Endothelial cell of umbilical vein (primary cell): ENCODE data around the gene FYB1. TPM values are rescaled to one million over a fixed set of nuclear protein-coding genes. Genes with fewer than 3 reads are reported as not detected.

Experiments
- BruUV-seq: library from RNA; stranded (reverse); fragments of 400-500 nt; replicated peaks from 2 replicates; lab custom pipeline; 2021; lab: Mats Ljungman, UMichigan
- CTCF ChIA-PET: fragments of 300-600, 350-600 bp; sonication (Branson Sonifier 250); formaldehyde crosslinking; loops from one replicate; lab custom pipeline; 2021; ENCODE audit warnings: antibody characterized with exemption, inconsistent platforms; lab: Charles Lee
- POLR2A ChIA-PET: fragments of 300-600, 350-600 bp; sonication (Branson Sonifier 250); formaldehyde crosslinking; loops from one replicate; lab custom pipeline; 2021; ENCODE audit warnings: antibody characterized with exemption, inconsistent platforms; lab: Charles Lee
- DNase-seq: peaks from one replicate; pipeline ENCODE4 v3.0.0-alpha.2; 2011; ENCODE audit warnings: low read depth, low spot score
- FAIRE-seq: peaks from 2 replicates; lab custom pipeline; 2011; peaks lifted over from hg19 to GRCh38; lab: Jason Lieb, UNC
- H2AFZ ChIP-seq: 2 replicates; pipeline ENCODE4 v1.6.0; 2012; ENCODE audit warnings: low read depth, low read length, control low read depth, inconsistent platforms
- H3K27ac ChIP-seq: 2 replicates; pipeline ENCODE4 v1.5.1; 2011; ENCODE audit warnings: low read depth, mild to moderate bottlenecking, control low read depth, low read length, moderate library complexity; ENCODE audit not compliant: insufficient read depth
- H3K27me3 ChIP-seq, 2 experiments: 2 replicates each; pipeline versions ENCODE4 v1.6.0 to v1.6.1; 2011; ENCODE audit warnings: low read length in 2 of 2, mixed read lengths in 1 of 2; ENCODE audit not compliant: control insufficient read depth in 2 of 2, insufficient read depth in 2 of 2
- H3K36me3 ChIP-seq, 2 experiments: 2 replicates in 1 of 2; 3 replicates in 1 of 2; pipeline ENCODE4 v1.5.1; 2011; ENCODE audit warnings: low read length in 2 of 2, mild to moderate bottlenecking in 1 of 2, moderate library complexity in 1 of 2; ENCODE audit not compliant: control insufficient read depth in 2 of 2, insufficient read depth in 2 of 2; ENCODE audit errors: extremely low read depth in 1 of 2
- H3K4me1 ChIP-seq: 3 replicates; pipeline ENCODE4 v1.5.1; 2011; ENCODE audit warnings: mild to moderate bottlenecking, low read length; ENCODE audit not compliant: control insufficient read depth, insufficient read depth; ENCODE audit errors: extremely low read depth
- H3K4me2 ChIP-seq: 2 replicates; pipeline ENCODE4 v1.6.1; 2011; ENCODE audit warnings: low read length, control low read depth, mixed read lengths; ENCODE audit not compliant: insufficient read depth
- H3K4me3 ChIP-seq, 3 experiments: fragments of 200-600 bp in 1 of 3; sonication (generic), shearing (Covaris generic) in 1 of 3; replicated peaks in 1 of 3; 2 replicates each; pipeline ENCODE4 v1.5.1; 2011 to 2016; ENCODE audit warnings: control low read depth in 3 of 3, low read length in 3 of 3, mild to moderate bottlenecking in 2 of 3, inconsistent platforms in 1 of 3, low read depth in 1 of 3, moderate library complexity in 1 of 3; ENCODE audit not compliant: insufficient read depth in 1 of 3
- H3K79me2 ChIP-seq: 2 replicates; pipeline ENCODE4 v1.6.0; 2012; ENCODE audit warnings: low read length, inconsistent platforms; ENCODE audit not compliant: control insufficient read depth, insufficient read depth
- H3K9ac ChIP-seq: replicated peaks from 2 replicates; pipeline ENCODE3; 2011; ENCODE audit warnings: low read length, control low read depth; ENCODE audit not compliant: insufficient read depth; ENCODE audit errors: extremely low read depth
- H3K9me1 ChIP-seq: replicated peaks from 3 replicates; pipeline ENCODE4 v1.6.0; 2011; ENCODE audit warnings: mild to moderate bottlenecking, low read length; ENCODE audit not compliant: control insufficient read depth, insufficient read depth; ENCODE audit errors: extremely low read depth
- H3K9me3 ChIP-seq: replicated peaks from 2 replicates; pipeline ENCODE4 v1.5.1; 2012; ENCODE audit warnings: low read length, inconsistent platforms; ENCODE audit not compliant: control insufficient read depth, insufficient read depth
- H4K20me1 ChIP-seq: replicated peaks from 2 replicates; pipeline ENCODE3; 2011; ENCODE audit warnings: mild to moderate bottlenecking, low read length; ENCODE audit not compliant: control insufficient read depth, insufficient read depth; ENCODE audit errors: extremely low read depth
- EZH2 ChIP-seq: IDR thresholded peaks from 2 replicates; pipeline ENCODE4 v1.6.1; 2012; ENCODE audit warnings: borderline replicate concordance, low read depth, mild to moderate bottlenecking, moderate library complexity, low read length, inconsistent platforms; ENCODE audit not compliant: severe bottlenecking
- FOS ChIP-seq: IDR thresholded peaks from 2 replicates; pipeline ENCODE4 v1.6.1; 2011; ENCODE audit warnings: mild to moderate bottlenecking, low read length, moderate library complexity, borderline replicate concordance; ENCODE audit not compliant: insufficient read depth
- GATA2 ChIP-seq: IDR thresholded peaks from 2 replicates; pipeline ENCODE4 v1.7.0; 2011; ENCODE audit warnings: low read depth, mild to moderate bottlenecking, moderate library complexity, mixed read lengths, low read length; ENCODE audit not compliant: insufficient read length, insufficient read depth
- JUN ChIP-seq: IDR thresholded peaks from 2 replicates; pipeline ENCODE4 v1.6.1; 2011; ENCODE audit warnings: borderline replicate concordance, low read depth; ENCODE audit not compliant: insufficient read length, insufficient read depth
- MYC ChIP-seq: IDR thresholded peaks from one replicate; pipeline ENCODE4 v1.6.1; 2011; ENCODE audit warnings: mild to moderate bottlenecking, low read depth, low read length
- POLR2A ChIP-seq: IDR thresholded peaks from 2 replicates; pipeline ENCODE4 v1.6.1; 2012; ENCODE audit warnings: low read depth, mild to moderate bottlenecking, control low read depth, low read length
- POLR2AphosphoS5 ChIP-seq: IDR thresholded peaks from 2 replicates; pipeline ENCODE4 v1.6.1; 2012; ENCODE audit warnings: low read depth, mild to moderate bottlenecking, control low read depth, low read length, moderate library complexity; ENCODE audit not compliant: insufficient read depth
- dilution Hi-C: fragments of 300-500 bp; cut with MboI; formaldehyde crosslinking; loops from one replicate; pipeline ENCODE4 v1.15.0; 2019; ENCODE audit warnings: low sequenced_read_pairs; ENCODE audit not compliant: extremely low pct_ligation_motif_present
- intact Hi-C: fragments of 100-400 bp; cut with micrococcal nuclease; formaldehyde crosslinking; loops from one replicate; pipeline ENCODE4 v1.10.0; 2022
- polyA plus RNA-seq, 4 experiments: library from polyadenylated mRNA; depleted of rRNA in 3 of 4; stranded (reverse) in 3 of 4; unstranded in 1 of 4; fragments of >200 nt; gene quantifications; 2 replicates each; pipeline versions ENCODE4 v1.2.1 to v1.2.3, GENCODE V29; 2011 to 2012; ENCODE audit warnings: missing spikeins in 1 of 4
- total RNA-seq: library from RNA; stranded (reverse); gene quantifications from 2 replicates; pipeline ENCODE4 v1.2.3, GENCODE V29; 2021
- TF ChIP-seq, protein P1 (sequence below), 2 donors: IDR thresholded peaks; 1 replicate in 1 of 2; 2 replicates in 1 of 2; pipeline ENCODE4 v1.5.1; 2011; ENCODE audit warnings: low read length in 2 of 2, mild to moderate bottlenecking in 2 of 2, moderate library complexity in 2 of 2, control low read depth in 1 of 2, inconsistent platforms in 1 of 2, low read depth in 1 of 2; ENCODE audit not compliant: insufficient read depth in 1 of 2; ENCODE audit errors: extremely low read depth in 1 of 2
- TF ChIP-seq, protein P2 (sequence below): IDR thresholded peaks from 2 replicates; pipeline ENCODE4 v1.6.1; 2011; ENCODE audit not compliant: insufficient read depth, insufficient read length

Gene FYB1
- total and polyA plus RNA-seq, 2 donors (not counting 3 experiments of a cell fraction or from before 2014, with no cell fraction given): 0.44 TPM; not detected in 1

DNA sequence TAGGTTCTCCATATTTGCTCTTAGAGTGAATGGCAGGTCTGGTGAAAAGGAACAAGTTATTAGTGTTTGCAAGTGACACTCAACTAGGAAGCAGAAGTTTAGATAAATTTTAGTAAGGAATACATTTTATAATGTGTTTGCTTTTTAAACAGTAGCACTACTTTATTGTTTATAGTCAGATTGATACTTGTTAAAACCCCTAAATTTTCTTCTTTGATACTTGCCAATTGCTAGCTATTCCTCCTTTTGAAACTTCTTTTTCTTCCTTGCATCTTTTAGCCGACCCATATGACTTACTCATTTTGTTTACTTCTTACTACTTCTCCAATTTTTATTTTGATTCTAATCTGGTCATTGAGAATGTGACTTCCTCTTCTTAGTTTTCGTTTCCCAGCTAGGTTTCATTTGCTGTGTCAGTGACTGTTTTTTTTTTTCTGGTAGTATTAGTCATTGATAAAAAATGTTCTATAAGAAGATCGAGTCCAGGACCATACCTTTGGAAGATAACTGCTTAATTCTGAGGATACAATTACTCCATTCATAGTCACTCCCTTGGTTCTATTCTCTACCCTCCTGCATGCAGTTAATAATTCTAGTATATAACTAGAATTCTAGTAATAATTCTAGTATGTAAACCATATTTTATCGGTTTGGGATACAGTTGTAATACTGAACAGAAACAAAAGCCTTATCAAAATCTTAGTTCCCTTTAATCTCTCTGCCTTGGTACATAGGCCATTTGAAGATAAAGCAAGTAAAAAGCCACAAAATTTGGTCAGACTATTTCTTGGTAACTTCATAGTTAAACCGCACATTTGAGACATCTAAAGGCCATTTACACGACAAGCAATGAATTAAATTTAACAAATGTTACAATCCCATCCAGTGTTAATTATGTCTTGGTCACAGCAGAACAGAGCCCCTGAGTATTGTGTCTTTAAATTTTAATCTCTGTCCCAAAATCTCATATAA, 142.3 kb downstream of the FYB1 start:
- FAIRE-seq (no peak), DNase-seq (peak; percentile 61)
- no peak overlapping the region for H2AFZ ChIP-seq
- CTCF ChIA-PET: interaction anchor here (1.2 kb wide), 1 partner anchor 141 kb away, joined by 3 read pairs; no protein-coding TSS in a partner anchor
- intact Hi-C loops: loop anchor here (10.0 kb wide), 3 partner anchors 138 to 468 kb away; partner anchors contain the start of genes DAB2 and FYB1
- H3K27me3 ChIP-seq: no peaks in the 10 kb centered on the region
- H3K79me2 ChIP-seq: peaks cover 21% of the 10 kb centered on the region
- peak overlapping the region; percentile 52 for H3K27ac ChIP-seq
- dilution Hi-C loops: no loop called here
- TF ChIP-seq POLR2A: no peak
- no peak for TF ChIP-seq MYC
- peak; percentile 70 for TF ChIP-seq JUN
- TF ChIP-seq FOS: peak; percentile 71
- peak; percentile 65 for TF ChIP-seq GATA2
- no peak for TF ChIP-seq POLR2AphosphoS5
- no peak for TF ChIP-seq EZH2
- TF ChIP-seq, protein P1, sequence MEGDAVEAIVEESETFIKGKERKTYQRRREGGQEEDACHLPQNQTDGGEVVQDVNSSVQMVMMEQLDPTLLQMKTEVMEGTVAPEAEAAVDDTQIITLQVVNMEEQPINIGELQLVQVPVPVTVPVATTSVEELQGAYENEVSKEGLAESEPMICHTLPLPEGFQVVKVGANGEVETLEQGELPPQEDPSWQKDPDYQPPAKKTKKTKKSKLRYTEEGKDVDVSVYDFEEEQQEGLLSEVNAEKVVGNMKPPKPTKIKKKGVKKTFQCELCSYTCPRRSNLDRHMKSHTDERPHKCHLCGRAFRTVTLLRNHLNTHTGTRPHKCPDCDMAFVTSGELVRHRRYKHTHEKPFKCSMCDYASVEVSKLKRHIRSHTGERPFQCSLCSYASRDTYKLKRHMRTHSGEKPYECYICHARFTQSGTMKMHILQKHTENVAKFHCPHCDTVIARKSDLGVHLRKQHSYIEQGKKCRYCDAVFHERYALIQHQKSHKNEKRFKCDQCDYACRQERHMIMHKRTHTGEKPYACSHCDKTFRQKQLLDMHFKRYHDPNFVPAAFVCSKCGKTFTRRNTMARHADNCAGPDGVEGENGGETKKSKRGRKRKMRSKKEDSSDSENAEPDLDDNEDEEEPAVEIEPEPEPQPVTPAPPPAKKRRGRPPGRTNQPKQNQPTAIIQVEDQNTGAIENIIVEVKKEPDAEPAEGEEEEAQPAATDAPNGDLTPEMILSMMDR (IDR thresholded peaks at IDR 0.05; ENCODE audit: extremely low read depth in 1 of 2, insufficient read depth in 1 of 2, low read depth in 1 of 2, low read length in 2 of 2): no peak
- TF ChIP-seq, protein P2, sequence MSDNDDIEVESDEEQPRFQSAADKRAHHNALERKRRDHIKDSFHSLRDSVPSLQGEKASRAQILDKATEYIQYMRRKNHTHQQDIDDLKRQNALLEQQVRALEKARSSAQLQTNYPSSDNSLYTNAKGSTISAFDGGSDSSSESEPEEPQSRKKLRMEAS: no peak
- H3K9ac ChIP-seq: peak overlapping the region; percentile 18
- H3K9me3 ChIP-seq: no peaks in the 10 kb centered on the region
- POLR2A ChIA-PET: interaction anchor here (0.6 kb wide), 1 partner anchor 71 kb away, joined by 6 read pairs; no protein-coding TSS in a partner anchor
- peak overlapping the region in 1 of 3 experiments; percentile 36 for H3K4me3 ChIP-seq
- no peaks in the 10 kb centered on the region for H3K9me1 ChIP-seq
- no peaks in the 10 kb centered on the region for H4K20me1 ChIP-seq
- no TSS peak for BruUV-seq
- peak overlapping the region; percentile 99 for H3K4me2 ChIP-seq
- H3K36me3 ChIP-seq: no peaks in the 10 kb centered on the region
- peaks cover 39% of the 10 kb centered on the region for H3K4me1 ChIP-seq
